HG02610 (cell line): ENCODE results near the gene PDF.
"Not testable (repeated sequence)": the region's sequence is repeated elsewhere in the genome, so short reads cannot be mapped to it uniquely, and the experiment has no call there.

Source experiments
- ATAC-seq: cut with Tn5 transposase; IDR thresholded peaks from one replicate; pipeline ENCODE4 v1.9.1; 2021; ENCODE audit warnings: mild to moderate bottlenecking, moderate library complexity; ENCODE audit not compliant: unreplicated experiment

Gene PDF, protein sequence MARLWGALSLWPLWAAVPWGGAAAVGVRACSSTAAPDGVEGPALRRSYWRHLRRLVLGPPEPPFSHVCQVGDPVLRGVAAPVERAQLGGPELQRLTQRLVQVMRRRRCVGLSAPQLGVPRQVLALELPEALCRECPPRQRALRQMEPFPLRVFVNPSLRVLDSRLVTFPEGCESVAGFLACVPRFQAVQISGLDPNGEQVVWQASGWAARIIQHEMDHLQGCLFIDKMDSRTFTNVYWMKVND

DNA sequence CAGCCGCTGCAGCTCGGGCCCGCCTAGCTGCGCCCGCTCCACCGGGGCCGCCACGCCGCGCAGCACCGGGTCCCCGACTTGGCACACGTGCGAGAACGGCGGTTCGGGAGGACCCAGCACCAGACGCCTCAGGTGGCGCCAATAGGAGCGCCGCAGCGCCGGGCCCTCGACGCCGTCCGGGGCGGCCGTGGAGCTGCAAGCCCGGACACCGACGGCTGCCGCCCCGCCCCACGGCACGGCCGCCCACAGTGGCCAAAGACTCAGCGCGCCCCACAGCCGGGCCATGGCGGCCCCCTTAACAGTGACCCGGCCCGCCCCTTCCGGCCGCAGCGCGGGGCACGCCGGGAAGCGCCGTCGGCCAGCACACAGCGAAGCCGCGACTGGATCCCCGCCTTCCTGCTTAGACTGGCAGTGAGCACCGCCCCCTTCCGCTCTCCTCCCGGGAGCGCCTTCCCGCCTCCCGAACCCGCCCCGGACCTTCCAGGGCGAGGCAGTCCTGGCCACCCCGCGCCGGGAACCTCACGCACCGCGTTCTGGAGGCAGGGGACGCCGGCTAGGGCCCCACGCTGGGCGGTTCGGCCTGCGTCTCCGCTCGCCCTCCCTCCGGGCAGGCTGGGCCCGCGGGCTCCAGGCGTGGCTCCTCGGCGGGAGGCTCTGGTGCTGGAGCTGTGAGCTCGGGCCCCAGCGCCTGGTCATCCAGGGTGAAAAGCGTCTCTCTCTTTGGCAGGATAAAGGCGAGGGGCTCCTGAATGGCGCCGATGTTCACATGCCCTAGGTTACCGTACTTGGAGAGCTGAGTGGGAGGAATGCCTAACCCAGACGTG is at the start of gene PDF:
Gene PDF, minus strand, starts transcription at position 303 of the 824 bp plus-strand sequence. Its CDS starts 18 bp downstream, at position 285.
- peak; percentile 97 for ATAC-seq

DNA sequence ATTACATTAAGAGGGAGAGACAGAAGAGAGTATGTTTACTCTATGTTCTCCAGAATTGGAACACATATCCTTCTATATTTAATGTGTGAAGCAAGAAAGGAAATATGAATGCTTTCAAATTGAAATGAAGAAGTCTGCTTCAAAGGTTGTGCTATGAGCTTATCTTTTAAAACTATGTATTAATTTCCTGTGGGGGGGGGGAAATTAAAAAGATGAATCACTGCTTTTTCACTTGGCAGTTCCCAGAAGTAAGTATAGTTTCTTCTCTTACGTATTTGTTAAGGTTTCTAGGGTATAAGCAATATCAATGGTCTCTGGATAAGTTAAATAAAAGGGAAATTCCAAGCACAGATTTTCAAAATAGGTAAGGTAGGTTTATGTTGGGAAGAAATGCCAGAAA is 48.4 kb upstream of the PDF start:
- no peak for ATAC-seq

DNA sequence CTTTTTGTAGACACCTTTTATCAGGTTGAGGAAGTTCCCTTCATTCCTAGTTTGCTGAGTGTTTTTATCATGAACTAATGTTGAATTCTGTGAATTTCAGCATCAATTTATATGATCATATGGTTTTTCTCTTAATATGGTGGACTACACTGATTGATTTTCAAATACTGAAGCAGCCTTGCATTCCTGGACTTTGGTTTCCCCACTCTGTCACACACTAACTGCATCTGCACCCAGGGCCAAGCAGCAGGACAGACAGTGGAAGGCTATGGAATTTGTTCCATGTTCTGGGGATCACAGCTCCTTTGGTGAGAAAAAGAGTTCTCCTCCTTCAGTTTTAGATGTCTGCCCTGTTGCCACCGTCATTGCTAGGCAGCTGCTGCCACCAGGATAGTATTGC is 47.6 kb upstream of the PDF start:
- ATAC-seq: no peak

DNA sequence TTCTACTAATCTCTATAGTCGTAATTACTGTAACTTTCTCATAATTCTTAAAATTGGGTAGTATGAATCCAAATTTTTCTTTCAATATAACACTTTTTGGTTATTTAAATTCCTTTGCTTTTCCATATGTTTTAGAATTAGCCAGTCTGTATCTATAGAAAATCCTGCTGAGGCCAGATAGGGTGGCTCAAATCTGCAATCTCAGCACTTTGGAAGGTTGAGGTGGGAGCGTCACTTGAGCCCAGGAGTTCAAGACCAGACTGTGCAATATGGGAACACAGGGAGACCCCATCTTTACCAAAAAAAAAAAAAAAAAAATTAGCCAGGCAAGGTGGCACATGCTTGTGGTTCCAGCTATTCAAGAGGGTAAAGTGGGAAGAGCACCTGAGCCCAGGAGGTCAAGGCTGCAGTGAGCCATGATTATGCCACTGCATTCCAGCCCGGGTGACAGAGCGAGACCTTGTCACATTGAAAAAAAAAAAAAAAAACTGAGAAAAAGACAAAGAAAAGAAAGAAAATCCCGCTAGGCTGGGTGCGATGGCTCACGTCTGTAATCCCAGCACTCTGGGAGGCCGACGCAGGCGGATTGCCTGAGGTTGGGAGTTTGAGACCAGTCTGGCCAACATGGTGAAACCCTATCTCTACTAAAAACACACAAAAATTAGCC is 46.1 kb upstream of the PDF start:
- ATAC-seq: no peak

DNA sequence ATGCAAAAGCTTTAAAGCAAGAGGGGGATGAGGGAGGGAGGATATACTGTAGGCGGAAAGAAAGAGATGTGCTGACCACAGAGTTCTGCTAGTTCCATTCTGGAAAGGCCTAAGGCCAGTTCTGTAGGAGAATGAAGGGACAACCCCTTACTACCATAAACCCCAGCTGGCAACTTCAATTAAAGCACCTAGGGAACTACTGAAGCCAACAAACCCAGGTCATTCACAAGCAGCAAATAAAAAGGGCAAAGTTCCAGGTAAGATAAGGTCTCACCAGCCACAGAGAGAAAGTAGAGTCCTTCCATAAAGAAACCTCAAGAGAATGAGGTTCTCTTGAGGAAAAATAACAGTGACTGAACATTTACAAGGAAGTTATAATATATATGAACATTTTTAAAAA is 42.6 kb upstream of the PDF start:
- ATAC-seq: no peak

DNA sequence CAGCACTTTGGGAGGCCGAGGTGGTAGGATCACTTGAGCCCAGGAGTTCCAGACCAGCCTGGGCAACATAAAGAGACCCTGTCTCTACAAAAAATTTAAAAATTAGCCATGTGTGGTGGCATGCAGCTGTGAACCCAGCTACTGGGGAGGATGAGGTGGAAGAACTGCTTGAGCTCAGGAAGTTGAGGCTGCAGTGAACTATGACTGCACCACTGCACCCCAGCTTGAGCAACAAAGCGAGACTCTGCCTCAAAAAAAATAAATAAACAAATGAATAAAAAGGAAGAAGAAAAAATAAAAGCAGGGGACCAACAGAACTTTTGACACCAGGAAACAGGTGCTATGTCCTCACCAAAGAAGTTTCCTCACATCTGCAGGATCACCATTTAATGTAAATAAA is 41.2 kb upstream of the PDF start:
- no peak for ATAC-seq

DNA sequence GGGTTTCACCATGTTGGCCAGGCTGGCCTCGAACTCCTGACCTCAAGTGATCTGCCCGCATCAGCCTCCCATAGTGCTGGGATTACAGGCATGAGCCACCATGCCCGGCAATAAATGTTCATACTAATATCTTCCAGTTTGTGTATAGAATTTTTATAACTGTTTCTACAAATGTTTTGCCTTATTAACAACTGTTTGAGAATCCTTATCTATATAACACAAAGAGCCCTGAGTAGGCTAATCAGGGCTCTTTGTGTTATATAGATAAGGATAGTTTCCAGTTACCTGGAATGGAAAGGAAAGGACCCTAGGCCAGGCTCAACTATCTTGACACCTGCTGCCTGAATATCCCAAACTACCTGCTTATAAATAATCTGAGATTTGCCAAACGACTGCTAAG is 38.5 kb upstream of the PDF start:
- ATAC-seq: no peak

DNA sequence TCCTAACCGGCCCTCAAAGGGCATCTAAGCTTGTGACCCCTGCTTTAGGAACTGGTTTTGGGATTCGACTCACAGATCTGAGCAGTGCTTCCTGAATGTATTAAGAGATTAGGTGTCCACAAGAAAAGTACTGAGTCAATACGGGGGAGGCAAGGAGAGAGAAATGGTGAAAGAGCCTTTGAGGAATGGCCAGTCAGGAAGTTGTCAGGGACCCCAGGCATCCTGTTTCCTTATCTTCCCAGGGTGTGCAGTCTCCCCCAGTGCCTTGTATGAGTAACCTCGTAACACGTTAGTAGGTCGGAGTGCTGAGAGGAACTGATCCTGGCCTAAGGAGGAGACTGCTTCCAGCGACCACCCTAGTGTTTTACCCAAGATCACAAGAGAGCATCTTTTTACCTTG is 37.6 kb upstream of the PDF start:
- ATAC-seq: no peak

DNA sequence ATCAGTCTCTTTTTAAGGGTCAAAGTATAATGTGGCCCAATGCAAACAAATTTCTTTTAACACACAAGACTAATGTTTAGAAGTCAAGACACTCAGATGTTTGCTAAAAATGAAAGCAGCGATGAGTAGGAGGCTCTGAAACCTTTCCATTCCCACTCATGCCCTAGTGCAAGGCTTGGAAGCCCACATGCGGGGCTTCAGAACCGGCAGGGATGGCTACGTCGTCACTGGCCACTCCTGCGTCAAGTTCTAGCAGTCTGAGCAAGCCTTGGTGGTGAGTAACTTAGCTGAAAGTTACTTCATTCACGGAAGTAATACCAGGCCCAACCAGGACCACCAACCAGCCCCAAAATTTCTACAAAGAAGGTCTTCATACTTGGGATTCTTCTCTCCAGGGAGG is 36.0 kb upstream of the PDF start:
- ATAC-seq: no peak

DNA sequence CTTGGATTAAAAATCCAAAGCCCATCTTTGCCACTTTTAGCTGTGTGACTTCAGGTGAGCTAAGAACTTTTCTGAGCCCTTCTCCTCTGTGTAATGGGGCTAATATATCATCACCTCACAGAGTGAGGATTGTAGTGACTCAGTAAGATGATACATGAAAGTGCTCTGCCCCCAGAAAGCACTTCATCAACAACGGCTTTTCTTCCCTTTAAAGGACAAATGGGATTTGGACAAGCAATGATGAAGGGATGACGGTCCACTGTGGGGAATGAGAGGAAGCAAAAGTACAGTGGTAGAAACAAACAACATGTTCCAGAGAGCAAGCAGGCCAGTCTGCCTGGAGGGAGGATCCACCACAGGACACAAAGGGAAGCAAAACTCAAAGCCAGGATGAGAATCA is 35.5 kb upstream of the PDF start:
- ATAC-seq: no peak

DNA sequence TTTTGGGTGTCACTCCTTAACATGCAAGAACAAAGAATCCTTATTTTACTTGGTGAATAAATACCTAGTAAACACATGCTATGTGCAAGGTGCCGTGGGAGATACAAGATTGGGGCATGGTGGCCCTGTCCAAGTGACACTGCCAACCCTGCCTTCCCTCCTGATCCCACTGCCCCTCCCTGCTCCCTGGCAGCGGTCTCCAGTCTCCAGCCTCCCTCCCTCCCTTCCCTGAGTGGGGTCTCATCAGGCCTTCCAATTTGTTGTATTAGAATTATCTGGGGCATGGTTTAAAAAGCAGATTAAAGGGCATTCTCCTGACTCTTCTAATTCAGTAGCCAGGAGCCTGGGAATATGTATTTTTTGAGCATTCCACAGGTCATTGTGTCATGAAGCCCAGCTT is 33.7 kb upstream of the PDF start:
- ATAC-seq: no peak

DNA sequence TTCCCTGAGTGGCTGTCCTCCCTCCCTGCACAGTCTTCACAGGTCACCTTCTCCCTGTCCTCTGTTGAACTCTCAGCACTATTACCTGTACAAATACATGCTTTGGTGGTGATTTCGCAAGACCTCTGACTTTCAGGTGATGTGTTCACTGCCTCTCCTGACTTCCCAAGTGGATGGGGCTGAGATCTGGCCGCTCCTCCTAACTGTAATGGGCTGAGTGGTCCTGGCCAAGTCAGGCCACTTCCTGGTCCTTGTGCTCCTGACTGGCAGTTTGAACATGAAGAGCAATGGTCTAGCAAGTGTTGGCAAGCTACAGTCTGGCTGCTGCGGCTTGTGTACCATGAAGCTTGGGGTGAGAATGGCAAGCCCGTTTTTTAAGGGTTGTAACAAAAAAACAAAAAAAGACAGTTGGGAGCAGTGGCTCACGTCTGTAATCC is 32.9 kb upstream of the PDF start:
- no peak for ATAC-seq

DNA sequence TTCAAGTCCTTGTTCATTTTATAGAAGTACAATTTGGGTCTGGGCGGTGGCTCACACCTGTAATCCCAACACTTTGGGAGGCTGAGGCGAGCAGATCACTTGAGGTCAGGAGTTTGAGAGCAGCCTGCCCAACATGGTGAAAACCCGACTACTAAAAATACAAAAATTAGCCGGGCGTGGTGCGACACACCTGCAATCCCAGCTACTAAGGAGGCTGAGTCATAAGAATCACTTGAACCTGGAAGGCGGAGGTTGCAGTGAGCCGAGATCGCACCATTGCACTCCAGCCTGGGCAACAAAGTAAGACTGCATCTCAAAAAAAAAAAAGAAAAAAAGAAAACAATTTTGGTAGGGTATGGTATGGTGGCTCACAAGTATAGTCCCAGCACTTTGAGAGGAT is 29.7 kb upstream of the PDF start:
- ATAC-seq: not testable (repeated sequence)

DNA sequence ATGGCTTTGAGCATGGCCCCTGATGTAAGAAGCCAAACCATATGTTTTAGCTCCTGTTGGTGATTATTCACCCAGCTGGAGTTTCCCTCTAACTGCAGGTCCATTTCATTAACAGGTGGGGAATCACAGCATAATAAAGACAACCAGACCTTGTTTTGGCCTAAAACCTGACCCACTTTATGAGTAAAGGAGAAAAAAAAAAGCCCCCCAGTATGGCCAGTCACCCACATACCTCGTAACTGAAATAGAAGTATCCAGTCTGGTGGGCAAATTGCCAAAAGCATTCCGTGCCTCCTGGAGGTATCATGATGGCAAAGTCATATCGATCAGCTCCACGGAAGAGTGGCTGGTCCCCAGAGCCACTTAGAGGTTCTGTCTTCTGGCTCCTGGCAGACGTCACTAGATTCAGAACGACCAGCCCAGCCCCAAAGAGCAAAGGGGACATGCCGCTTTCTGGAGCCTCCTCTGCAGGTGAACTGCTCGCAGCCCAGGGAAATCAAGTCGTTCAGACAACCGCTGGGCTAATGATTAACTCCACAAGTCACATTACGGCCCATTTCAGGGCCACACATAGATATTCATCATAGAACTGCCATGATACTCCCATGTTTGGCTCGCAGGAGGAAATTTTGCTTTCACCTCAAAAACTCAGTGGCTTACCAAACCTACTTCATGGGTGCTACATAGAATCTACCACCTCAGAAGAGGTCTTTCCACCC is 21.1 kb upstream of the PDF start, which contains the start of gene TMED6:
Gene TMED6, minus strand, starts transcription at position 478 of the 719 bp plus-strand sequence. Its CDS starts 33 bp downstream, at position 445.
- ATAC-seq: no peak

DNA sequence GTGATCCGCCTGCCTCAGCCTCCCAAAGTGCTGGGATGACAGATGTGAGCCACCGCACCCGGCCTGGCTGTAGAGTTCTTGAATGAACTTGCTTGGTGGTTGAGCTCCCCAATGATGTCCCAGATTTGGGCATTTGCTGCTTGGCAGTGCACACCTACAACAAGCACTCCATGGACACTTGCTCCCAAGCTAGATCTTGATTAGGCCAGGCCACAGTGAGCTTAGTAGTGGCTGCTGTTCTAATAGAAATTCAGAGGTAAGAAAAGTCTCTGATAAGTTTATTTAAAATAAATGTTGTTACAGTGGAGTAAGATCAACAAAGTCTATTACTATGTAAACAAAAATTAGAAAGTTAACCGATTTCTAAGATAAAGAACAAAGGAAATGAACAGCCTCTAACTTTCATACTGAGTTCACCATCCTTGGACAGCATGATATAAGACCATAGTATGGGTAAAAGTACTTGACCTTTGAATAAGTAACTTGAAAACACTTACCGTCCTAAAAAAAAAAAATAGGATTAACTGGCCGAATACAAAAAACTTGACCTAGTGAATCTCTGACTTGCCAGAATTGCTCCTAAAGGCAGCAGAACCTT is 20.2 kb upstream of the PDF start:
- ATAC-seq: no peak

DNA sequence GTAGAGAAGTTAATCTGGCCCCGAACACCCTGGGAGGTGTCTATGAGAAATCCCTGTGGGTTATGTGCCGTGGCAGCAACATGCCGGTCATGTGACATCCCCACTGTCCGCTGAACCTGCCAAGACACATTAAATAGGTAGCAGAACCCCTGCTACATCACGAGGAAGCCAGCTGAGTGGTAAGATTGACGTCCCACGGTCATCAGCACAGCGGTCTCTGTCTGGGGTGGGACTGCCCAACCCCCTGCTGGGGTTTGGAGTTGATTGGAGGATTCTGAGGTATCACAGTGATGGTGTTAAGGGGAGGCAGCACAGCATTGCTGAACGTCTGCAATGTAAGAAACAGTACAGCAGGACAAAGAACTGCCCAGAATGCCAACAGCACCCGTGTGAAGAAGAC is 19.1 kb upstream of the PDF start:
- ATAC-seq: no peak

DNA sequence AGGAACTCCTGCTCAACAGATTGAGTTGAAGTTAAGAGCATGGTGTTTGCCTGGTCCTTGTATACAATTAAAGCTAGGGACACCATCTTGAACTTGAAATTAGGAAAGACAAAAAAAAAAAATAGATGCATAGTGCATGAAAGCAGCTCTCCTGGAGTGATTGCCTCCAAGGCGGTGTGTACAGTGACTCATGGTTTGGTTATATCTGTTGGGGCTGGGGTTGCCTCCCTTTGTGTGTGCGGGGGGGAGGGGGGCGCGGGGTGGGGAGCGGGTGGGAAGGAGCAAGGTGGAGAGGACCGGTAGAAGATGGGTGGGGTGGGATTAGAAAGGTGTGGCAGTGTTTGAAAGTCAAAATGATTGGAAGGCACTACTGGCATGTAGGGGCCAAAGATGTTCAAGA is 17.8 kb upstream of the PDF start:
- no peak for ATAC-seq

DNA sequence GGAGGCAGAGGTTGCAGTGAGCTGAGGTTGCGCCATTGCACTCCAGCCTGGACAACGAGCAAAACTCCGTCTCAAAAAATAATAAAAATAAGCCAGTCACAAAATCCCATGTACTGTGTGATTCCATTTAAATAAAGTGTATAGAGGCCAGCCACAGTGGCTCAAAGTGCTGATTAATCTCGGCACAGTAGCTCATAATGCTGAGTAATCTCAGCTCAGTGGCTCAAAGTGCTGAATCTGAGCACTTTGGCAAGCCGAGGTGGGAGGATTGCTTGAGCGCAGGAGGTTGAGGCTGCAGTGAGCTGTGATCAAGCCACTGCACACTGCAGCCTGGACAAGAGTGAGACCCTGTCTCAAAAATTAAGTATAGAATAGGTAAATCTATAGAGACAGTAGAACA is 16.3 kb upstream of the PDF start:
- no peak for ATAC-seq

DNA sequence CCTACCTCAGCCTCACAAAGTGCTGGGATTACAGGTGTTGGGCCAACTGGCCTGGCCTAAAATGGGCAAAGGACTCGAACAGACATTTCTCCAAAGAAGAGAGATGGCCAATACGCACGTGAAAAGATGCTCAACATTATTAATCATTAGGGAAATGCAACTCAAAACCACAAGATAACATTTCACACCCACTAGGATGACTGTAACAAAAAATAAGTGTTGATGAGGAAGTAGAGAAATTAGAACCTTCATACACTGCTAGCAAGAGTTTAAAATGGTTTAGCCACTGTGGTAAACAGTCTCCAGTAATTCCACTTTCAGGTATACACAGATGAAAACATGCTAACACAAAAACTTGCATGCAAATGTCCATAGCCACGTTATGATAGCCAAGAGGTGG is 15.5 kb upstream of the PDF start:
- no peak for ATAC-seq

DNA sequence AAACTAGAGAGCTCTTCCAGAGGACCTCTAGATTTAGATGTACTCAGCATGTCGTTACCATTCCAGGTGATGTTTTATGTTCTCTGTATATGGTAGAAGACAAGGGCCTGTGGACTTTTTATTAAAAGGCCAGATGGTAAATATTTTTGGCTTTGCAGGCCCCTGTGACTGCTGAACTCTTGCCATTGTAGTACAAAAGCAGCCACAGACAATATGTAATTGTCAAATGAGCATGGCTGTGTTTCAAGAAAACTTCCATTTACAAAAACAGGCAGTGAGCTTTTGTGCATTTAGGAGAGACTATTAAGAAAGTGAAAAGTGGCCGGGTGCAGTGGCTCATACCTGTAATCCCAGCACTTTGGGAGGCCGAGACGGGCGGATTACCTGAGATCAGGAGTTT is 13.8 kb upstream of the PDF start:
- ATAC-seq: no peak

DNA sequence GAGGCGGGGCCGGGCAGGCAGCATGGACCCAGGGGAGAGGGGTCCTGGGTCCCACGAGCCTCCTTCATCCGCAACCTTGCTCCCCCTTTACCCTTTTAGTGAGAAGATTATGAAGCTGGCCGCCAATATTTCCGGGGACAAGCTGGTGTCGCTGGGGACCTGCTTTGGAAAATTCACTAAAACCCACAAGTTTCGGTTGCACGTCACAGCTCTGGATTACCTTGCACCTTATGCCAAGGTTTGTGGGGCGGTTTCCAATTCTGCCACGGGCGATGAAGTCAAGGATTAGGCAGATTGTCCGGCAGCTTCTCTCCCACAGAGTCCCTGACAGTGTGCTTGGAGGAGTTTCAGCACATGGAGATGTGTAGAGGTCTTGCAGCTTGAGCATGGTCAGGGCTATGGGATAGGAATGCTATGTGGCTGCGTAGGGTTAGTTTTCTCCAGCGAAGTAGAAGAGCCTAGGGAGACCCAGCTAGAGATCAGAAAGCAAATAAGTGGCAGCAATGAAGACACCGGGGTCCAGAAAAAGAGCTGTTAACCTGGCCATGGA is 9.8 kb upstream of the PDF start:
- ATAC-seq: no peak
